Cardiac fibroblast (primary cell): ENCODE data around the gene POLR1D.

ENCODE experiments used
- DNase-seq, 2 donors: peaks; one replicate each; pipeline versions ENCODE4 v3.0.0 to v3.0.0-alpha.2; 2010; ENCODE audit warnings: low read depth in 2 of 2
- H3K4me3 ChIP-seq, 2 donors: replicated peaks in 1 of 2; 1 replicate in 1 of 2; 2 replicates in 1 of 2; pipeline ENCODE4 v1.5.1; 2011; ENCODE audit warnings: low read depth in 2 of 2, low read length in 2 of 2, mild to moderate bottlenecking in 2 of 2, moderate library complexity in 1 of 2
- CTCF ChIP-seq: IDR thresholded peaks from one replicate; pipeline ENCODE4 v1.5.1; 2011; ENCODE audit warnings: low read depth, mild to moderate bottlenecking, low read length, inconsistent platforms

Gene POLR1D

GRCh38 chr13:27636589-27637288 lies 15.0 kb downstream of the POLR1D start:
- H3K4me3 ChIP-seq, result no peak overlapping the region
- DNase-seq, result no peak
- TF ChIP-seq CTCF, result no peak

- H3K4me3 ChIP-seq, result no peak overlapping the region
- no peak for DNase-seq
- no peak for TF ChIP-seq CTCF
Observed at GRCh38 chr13:27637289-27637626, 15.6 kb downstream of the POLR1D start.

GRCh38 chr13:27638001-27638400 lies 16.3 kb downstream of the POLR1D start:
- TF ChIP-seq CTCF, result no peak
- DNase-seq, result no peak
- no peak overlapping the region for H3K4me3 ChIP-seq

- H3K4me3 ChIP-seq, result no peak overlapping the region
- peak in 1 of 2 donors; percentile 40 for DNase-seq
- TF ChIP-seq CTCF, result no peak
Observed at GRCh38 chr13:27638521-27638920, 16.8 kb downstream of the POLR1D start.

- no peak for TF ChIP-seq CTCF
- no peak for DNase-seq
Observed at GRCh38 chr13:27639186-27639585, 17.5 kb downstream of the POLR1D start.

GRCh38 chr13:27641711-27642502 lies 20.2 kb downstream of the POLR1D start:
- no peak for DNase-seq
- TF ChIP-seq CTCF, result no peak
- no peak overlapping the region for H3K4me3 ChIP-seq

More at GRCh38 chr13:27639186-27639585, 17.5 kb downstream of the POLR1D start:
- no peak overlapping the region for H3K4me3 ChIP-seq
